GM12801 (cell line): Measurements from ENCODE around the gene NOTCH3.

Experiments
- TF ChIP-seq, protein P1 (sequence below): IDR thresholded peaks from one replicate; pipeline ENCODE4 v1.5.1; 2011; ENCODE audit warnings: control low read depth; ENCODE audit not compliant: insufficient read length; ENCODE audit errors: extremely low read depth

NOTCH3 gene

DNA sequence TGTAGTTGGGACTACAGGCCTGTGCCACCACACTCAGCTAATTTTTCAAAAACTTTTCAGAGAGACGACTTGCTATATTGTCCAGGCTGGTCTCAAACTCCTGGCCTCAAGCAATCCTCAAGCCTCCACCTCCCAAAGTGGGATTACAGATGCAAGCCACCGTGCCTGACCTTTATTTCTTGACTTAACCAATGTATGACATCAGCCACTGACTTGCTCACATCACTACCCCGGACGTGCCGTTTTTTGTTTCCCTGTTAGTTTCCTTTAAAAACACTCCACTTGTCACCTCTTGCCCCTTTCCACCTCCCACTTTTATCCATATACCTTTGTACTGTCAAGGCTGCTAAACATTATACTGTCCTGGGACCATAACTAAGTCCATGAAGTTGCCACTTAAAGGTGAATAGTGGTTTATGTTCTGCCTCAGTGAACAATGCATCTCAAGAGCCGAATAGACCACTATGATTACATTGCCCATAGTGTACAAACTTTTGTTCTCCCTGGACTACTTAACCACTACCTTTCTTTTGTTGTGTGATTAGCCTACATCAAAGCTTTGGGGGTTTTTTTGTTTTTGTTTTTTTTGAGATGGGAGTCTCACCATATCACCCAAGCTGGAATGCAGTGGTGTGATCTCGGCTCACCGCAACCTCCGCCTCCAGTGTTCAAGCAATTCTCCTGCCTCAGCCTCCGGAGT is 33.8 kb upstream of the NOTCH3 start:
- TF ChIP-seq, protein P1, sequence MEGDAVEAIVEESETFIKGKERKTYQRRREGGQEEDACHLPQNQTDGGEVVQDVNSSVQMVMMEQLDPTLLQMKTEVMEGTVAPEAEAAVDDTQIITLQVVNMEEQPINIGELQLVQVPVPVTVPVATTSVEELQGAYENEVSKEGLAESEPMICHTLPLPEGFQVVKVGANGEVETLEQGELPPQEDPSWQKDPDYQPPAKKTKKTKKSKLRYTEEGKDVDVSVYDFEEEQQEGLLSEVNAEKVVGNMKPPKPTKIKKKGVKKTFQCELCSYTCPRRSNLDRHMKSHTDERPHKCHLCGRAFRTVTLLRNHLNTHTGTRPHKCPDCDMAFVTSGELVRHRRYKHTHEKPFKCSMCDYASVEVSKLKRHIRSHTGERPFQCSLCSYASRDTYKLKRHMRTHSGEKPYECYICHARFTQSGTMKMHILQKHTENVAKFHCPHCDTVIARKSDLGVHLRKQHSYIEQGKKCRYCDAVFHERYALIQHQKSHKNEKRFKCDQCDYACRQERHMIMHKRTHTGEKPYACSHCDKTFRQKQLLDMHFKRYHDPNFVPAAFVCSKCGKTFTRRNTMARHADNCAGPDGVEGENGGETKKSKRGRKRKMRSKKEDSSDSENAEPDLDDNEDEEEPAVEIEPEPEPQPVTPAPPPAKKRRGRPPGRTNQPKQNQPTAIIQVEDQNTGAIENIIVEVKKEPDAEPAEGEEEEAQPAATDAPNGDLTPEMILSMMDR: no peak

DNA sequence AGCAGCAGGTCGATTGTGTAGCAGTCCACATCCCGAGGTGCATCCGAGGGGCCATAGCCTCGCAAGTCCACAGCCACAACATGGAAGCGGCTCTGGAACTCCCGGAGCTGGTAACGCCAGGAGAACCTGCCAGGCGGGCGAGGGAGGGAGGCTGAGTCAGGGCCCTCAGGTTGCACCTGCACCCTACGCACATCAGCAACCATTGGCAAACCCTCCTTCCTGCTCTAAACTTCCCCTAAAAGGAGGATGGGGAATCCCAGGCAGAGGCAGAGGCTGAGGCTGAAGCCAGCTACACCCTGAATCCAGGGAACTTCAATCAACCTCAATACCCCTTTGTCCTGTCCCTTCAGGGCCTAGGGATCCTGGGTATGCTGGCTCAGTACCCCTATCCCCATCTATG is 30.5 kb upstream of the NOTCH3 start:
- TF ChIP-seq, protein P1: no peak

DNA sequence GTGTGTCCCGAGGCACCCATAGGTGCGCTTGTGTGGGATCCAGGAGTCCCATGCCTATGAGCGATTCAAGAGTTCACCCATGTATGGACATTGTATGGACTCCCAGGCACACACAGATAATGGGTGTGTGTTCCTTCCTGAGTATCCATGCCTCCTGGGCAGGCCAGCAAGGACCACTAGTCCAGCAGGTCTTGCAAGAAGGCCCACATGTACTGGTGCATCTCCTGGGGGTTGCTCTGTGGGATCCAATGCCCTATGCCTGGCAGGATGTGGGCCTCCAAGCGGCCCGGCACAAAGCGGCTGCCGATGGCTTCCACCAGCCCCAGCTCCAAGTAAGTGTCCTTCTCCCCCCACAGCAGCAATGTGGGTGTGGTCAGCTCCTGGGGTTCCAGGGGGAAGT is 26.5 kb upstream of the NOTCH3 start:
- TF ChIP-seq, protein P1: no peak

DNA sequence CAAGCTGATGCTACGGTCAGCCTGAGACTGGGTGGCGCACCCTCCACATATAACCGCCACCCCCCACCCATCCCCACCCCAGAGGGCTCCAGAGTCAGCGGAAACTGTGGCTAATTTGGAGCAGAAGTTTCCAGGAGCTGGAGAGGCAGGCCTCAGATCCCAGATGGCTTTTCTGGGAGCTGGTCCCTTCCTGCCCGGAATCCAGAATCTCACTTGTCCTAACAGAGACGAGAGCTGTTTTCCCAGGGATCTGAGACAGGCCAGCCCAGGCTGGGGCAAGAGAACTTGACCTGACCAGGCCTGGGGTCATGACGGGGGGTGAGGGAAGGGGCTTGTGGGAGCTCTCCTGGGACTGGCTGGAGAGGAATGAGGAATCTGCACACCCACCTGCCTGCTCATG is 25.0 kb upstream of the NOTCH3 start:
- TF ChIP-seq, protein P1: no peak

DNA sequence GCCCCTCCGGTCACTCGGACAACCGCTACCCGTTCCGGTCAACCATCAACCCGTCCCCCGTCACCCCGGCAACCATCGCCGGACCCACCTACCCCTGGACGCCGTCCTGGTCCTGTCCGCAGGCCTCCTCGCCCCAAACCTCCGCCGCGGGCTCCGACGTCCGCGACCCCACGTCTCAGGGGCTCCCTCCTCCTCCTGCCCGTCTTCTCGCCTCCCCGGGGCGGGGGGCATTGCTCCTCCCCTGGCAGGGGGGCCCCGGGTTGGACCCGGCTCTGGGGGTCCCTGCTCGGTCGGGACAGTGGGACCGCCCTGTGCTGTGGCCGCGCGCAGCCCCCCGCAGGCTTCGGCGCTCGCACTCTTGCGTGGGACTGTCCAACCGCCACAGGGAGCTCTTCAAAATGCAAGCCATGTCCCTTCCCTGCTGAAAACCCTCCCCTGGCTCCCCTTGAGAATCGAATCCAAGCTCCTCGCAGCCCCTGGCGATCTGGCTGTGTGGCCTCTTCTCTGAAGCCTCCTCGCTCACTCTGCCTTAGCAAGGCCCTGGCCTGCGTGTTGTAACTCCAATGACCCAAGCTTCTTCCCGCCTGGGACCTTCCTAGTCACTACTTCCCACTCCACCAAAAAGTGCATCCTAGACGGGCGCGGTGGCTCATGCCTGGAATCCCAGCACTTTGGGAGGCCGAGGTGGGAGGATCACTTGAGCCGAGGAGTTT is 23.0 kb upstream of the NOTCH3 start:
- TF ChIP-seq, protein P1: no peak

DNA sequence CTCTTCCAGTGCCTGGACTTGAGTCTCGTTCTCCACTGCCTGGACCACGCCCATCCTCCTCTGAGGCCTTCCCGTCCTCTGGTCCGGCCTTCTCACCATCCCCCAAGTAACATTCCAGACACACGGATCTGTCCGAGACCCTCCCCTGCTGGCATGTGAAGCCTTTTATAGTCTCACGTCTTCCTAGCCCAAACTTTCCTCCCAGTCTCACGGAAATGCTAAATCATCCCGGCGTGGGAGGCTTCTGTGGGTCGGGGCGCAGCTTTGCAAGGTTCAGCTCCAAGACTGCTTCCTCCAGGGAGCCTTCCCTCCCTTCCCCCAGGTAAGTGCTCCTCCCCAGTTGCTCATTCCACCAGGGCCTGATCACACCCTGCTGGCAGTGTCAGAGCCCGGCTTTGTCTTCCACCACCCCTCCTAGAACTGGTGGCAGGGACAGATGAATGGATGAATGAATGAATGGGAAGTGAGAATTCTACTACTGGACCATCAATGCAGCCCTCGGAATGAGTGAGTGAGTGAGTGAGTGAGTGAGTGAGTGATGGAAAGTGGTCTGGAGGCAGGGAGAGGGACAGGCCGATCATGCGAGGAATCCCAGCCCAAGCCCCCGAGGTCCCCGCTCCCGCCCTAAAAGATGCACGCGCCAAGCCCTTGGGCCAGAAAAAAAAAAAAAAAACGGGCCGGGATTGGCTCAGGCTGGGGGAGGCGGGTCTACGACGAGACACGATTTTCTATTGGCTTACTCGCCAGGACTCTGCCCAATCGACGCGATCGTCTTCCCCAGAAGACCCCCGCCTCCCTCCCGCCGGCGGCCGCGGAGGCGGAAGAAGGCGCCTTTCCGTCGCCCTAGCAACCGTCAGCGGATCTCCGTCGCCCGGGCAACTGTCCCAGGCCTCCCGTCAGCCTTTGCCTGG is 22.2 kb upstream of the NOTCH3 start:
- TF ChIP-seq, protein P1: no peak

DNA sequence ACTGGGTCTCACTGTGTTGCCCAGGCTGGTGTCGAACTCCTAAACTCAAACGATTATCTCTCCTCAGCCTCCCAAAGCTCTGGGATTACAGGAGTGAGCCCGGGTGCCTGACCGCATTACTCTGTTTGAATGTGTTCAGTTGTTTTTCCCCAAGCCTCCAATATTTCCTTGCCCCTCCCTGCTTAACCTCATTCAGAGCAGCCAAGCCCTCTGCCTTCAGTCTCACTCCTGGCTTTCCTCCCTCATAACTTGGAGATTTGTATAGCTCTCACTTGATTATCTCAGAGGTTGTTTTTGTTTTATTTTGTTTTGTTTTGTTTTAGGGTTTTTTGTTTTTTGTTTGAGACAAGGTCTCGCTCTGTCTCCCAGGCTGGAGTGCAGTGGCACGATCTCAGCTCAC is 20.0 kb upstream of the NOTCH3 start:
- TF ChIP-seq, protein P1: no peak
